Measurements from ENCODE around the gene MUCL3. TPM values are rescaled to one million over a fixed set of nuclear protein-coding genes. Genes with fewer than 3 reads are reported as not detected.

MUCL3 gene
- polyA plus RNA-seq, 1 of the 3 experiments (the other 2 are of a cell fraction) = not detected

DNA sequence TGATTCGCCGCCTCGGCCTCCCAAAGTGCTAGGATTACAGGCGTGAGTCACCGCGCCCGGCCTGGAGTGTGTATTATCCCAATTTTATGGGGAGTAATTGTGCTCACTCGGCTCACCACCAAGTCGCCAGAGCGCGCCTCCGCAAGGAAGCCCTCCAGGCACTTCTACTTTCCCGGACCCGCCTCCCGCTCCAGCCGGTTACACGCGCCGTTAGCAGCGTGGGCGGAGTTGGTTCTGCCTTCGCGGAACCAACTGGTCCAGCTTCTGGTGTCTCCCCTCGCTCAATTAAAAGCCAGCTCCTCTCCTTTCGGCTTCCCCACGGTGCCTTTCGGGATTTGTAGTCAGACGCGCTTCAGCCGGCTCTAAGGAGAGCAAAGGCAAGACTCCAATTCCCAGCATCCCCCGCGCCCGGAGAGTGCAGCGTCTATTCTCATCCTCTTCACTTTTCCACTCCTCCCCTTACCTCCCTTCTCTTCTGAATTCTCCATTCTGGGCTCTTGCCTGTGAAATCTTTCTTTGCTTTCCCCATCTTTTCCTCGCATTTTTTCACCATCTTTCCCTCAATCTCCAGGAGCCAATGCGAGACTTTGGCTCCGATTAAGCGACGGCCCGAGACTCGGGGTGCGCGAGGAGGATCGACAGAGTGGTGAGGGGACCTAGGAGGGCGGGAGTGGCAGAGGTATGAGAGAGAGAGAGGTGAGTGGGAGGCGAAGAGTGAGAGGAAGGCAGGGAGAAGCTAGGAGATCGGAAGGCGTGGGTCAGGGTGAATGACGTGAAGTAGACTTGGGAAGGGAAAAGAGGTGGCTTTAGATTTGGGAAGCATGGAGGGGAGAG is 32.8 kb upstream of the MUCL3 start, which contains the start of gene GTF2H4 (continued):
- TF ChIP-seq, protein P1, sequence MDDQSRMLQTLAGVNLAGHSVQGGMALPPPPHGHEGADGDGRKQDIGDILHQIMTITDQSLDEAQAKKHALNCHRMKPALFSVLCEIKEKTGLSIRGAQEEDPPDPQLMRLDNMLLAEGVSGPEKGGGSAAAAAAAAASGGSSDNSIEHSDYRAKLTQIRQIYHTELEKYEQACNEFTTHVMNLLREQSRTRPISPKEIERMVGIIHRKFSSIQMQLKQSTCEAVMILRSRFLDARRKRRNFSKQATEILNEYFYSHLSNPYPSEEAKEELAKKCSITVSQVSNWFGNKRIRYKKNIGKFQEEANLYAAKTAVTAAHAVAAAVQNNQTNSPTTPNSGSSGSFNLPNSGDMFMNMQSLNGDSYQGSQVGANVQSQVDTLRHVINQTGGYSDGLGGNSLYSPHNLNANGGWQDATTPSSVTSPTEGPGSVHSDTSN (IDR thresholded peaks at IDR 0.05) = no peak; the same call in none of the 2 replicates
- TF ChIP-seq, protein P2, sequence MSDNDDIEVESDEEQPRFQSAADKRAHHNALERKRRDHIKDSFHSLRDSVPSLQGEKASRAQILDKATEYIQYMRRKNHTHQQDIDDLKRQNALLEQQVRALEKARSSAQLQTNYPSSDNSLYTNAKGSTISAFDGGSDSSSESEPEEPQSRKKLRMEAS (IDR thresholded peaks at IDR 0.05; ENCODE audit: low read depth) = peak; percentile 85
- TF ChIP-seq FOSL2 (IDR thresholded peaks at IDR 0.05; ENCODE audit: borderline replicate concordance, low read depth) (no peak), JUND (IDR thresholded peaks at IDR 0.05) (no peak), REST (IDR thresholded peaks at IDR 0.05; ENCODE audit: low read depth, low read length) (0 out of 2 replicates have a peak, but pooled peaks have one; percentile 51), RFX5 (IDR thresholded peaks at IDR 0.05; ENCODE audit: low read length) (no peak), FOXM1 (IDR thresholded peaks at IDR 0.05; ENCODE audit: low read depth) (no peak), SIN3A (IDR thresholded peaks at IDR 0.05; ENCODE audit: borderline replicate concordance, low read depth, low read length) (peak; percentile 89; the same call in 1 of the 2 replicates), RCOR1 (IDR thresholded peaks at IDR 0.05; ENCODE audit: low read length) (peak; percentile 73), POLR2AphosphoS5 (IDR thresholded peaks at IDR 0.05; ENCODE audit: low read depth, low read length) (0 out of 2 replicates have a peak, but pooled peaks have one; percentile 31), TAF1 (IDR thresholded peaks at IDR 0.05; ENCODE audit: borderline replicate concordance, low read depth, low read length) (no peak), CHD2 (IDR thresholded peaks at IDR 0.05; ENCODE audit: low read length, partially characterized antibody) (peak; percentile 83), GABPA (IDR thresholded peaks at IDR 0.05; ENCODE audit: low read depth) (peak; percentile 77), YY1 (IDR thresholded peaks at IDR 0.05; ENCODE audit: low read depth) (peak; percentile 66; the same call in 1 of the 2 replicates), GATA2 (CRISPR knock-in tag; IDR thresholded peaks at IDR 0.05) (no peak), RXRA (IDR thresholded peaks at IDR 0.05; ENCODE audit: borderline replicate concordance, low read depth) (no peak), TCF12 (IDR thresholded peaks at IDR 0.05) (no peak)
- TF ChIP-seq, protein P3, sequence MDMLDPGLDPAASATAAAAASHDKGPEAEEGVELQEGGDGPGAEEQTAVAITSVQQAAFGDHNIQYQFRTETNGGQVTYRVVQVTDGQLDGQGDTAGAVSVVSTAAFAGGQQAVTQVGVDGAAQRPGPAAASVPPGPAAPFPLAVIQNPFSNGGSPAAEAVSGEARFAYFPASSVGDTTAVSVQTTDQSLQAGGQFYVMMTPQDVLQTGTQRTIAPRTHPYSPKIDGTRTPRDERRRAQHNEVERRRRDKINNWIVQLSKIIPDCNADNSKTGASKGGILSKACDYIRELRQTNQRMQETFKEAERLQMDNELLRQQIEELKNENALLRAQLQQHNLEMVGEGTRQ (IDR thresholded peaks at IDR 0.05; ENCODE audit: borderline replicate concordance, low read depth, low read length) = no peak
- TF ChIP-seq, protein P4, sequence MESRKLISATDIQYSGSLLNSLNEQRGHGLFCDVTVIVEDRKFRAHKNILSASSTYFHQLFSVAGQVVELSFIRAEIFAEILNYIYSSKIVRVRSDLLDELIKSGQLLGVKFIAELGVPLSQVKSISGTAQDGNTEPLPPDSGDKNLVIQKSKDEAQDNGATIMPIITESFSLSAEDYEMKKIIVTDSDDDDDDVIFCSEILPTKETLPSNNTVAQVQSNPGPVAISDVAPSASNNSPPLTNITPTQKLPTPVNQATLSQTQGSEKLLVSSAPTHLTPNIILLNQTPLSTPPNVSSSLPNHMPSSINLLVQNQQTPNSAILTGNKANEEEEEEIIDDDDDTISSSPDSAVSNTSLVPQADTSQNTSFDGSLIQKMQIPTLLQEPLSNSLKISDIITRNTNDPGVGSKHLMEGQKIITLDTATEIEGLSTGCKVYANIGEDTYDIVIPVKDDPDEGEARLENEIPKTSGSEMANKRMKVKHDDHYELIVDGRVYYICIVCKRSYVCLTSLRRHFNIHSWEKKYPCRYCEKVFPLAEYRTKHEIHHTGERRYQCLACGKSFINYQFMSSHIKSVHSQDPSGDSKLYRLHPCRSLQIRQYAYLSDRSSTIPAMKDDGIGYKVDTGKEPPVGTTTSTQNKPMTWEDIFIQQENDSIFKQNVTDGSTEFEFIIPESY (IDR thresholded peaks at IDR 0.05; ENCODE audit: borderline replicate concordance, low read depth) = no peak
- TF ChIP-seq, protein P5, sequence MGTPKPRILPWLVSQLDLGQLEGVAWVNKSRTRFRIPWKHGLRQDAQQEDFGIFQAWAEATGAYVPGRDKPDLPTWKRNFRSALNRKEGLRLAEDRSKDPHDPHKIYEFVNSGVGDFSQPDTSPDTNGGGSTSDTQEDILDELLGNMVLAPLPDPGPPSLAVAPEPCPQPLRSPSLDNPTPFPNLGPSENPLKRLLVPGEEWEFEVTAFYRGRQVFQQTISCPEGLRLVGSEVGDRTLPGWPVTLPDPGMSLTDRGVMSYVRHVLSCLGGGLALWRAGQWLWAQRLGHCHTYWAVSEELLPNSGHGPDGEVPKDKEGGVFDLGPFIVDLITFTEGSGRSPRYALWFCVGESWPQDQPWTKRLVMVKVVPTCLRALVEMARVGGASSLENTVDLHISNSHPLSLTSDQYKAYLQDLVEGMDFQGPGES (IDR thresholded peaks at IDR 0.05; ENCODE audit: low read depth, low read length) = no peak
